Renal cortical epithelial cell (primary cell): ENCODE data around the gene MYH9. TPM values are rescaled to one million over a fixed set of nuclear protein-coding genes. Genes with fewer than 3 reads are reported as not detected.

ENCODE experiments used
- DNase-seq: peaks from one replicate; pipeline ENCODE4 v3.0.0-alpha.2; 2011; ENCODE audit warnings: low read depth
- total RNA-seq: library from RNA; depleted of rRNA; stranded (reverse); fragments of >200 nt; gene quantifications from 2 replicates; pipeline ENCODE4 v1.2.3, GENCODE V29; 2014

MYH9 gene
- total RNA-seq, 1 donor from 2014 or later = 1,268 TPM

DNA sequence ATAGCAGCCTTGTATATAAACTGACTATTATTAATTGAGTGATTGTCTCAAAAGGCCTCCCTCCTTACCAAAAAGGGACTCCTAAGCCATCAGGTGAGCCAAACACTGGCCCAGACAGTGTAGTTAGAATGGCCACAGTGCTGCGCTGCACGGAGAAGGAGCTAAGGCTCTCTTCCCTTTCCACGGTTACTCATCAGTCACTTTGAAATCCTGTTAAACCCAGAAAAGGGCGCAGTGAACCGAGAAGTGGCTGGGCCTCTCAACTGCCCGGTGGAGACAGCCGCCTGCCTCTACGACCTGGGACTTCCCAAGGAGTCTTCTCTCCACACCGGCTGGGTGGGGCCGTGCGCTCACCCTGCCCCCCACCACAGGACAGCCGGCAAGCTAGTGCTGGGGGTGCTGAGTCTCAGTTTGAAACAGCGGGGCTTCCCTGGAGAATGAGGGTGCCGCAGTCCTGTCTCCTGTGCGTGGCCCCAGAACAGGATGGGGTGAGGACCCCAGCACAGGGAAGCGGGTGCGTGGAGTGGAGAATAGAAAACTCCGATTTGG lies 1.3 kb downstream of the MYH9 start:
- no peak for DNase-seq

DNA sequence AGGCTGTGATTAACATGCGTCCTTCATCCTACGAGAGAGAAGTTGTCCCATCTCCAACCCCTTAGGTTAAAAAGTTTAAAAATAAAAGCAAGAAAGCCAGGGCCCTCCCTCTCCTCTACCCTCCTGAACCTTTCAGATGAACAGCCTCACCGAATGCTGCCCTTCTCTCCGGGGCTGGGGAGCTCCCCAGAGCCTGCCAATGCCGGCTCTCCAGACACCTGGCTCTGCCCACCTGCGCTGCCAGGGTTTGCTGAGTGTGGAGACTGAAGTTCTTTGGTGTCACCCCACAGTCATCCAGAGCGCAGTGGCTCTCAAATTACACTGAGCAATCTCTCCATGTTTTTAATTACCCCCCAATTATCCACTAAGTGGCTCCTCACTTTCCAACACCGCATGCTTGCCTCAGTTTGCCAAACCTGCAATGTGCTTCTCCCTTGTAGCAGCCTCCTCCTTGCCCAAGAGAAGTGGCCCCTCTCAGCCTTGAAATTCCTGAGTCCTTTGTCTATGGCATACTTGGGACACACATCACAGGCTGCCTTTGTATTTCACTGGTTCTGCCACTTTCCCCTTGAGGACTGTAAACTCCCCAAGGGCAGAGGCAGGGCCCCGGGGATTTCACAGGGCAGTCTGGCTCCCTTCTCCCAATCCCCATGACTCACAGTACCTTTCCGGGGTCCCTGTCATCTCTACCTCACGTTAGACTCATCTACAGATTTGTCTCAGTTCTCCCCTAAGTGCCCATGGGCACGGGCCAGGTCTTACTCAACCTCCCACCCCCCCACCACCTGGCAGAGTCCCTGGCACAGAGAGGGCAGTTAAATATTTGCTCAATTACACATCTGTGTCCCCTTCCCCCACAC lies 2.0 kb downstream of the MYH9 start:
- DNase-seq = peak; percentile 90

DNA sequence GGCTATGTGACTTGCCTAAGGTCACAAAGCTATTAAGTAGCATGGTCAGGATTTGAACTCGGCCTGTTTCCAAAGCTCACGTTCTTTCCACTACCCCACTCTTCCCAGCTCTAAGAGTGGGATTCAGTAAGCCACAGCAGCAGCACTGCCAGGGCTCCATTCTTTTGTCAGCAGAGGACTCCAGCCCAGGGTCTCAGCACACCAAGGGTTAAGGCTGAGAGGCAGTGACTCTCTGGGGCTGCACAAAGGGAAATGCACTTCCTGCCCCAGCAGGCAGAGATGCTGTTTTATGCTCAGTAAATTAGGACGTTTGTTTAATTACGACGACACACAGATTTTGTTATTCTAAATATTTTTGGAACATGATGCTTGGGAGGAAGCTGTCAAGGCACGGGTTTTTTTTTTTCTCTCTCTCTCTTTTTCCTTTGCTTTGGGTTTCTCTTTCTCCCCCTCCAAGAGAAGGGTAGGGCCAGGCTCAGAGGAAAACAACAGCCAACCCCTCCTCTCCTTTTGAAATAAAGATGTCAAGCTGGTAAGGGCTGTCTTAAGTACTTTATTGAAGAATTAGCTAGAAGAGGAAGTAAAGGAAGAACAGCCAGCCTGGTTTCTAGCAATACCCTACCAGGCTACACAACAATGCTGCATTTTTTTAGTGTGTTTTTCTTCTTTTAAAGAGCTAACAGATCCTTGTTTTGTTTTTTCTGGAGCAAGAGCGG lies 2.8 kb downstream of the MYH9 start:
- DNase-seq = no peak

DNA sequence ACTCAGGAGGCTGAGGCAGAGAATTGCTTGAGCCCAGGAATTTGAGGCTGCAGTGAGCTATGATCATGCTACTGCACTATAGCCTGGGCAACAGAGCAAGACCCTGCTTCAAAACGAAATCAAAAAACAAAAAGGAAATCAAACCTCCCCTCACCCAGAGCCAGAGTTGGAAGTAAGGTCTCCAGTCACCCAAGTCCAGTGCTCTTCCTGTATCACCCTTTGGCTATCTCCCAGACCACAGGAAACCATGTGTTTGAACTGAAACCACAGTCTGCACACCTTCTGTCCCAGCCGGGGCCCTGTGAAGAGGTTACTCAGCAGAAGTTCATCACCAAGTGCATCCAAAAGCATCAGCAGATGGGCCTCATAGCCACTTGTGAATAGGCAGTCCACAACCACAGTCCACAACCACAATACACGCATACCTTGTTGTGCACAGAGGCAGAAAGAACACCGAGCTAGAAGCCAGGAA lies 4.6 kb downstream of the MYH9 start:
- DNase-seq = peak; percentile 95

DNA sequence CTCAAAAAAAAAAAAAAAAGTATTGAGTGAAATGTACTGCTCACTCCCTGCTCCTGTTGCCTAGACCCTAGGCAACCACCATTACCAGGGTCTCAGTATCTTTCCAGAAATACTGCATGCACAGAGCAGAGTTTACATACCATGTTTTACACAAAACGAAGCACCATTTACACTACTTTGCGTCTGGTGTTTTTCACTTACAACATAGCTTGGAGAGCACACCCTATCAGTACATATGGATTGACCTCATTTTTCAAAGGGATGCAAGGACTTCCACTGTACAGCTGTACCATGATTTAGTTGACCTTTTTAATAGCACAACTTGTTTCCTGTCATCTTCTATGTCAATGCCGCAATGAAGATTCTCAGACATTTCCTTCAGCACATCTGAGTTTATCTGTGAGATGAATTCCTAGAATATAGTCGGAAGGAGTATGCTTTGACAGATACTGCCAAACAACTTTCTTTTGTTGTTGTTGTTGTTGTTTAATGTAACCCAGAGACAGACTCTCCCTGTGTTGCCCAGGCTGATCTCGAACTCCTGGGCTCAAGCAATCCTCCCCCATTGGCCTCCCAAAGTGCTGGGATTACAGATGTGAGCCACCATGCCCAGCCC lies 6.1 kb downstream of the MYH9 start:
- DNase-seq = no peak

DNA sequence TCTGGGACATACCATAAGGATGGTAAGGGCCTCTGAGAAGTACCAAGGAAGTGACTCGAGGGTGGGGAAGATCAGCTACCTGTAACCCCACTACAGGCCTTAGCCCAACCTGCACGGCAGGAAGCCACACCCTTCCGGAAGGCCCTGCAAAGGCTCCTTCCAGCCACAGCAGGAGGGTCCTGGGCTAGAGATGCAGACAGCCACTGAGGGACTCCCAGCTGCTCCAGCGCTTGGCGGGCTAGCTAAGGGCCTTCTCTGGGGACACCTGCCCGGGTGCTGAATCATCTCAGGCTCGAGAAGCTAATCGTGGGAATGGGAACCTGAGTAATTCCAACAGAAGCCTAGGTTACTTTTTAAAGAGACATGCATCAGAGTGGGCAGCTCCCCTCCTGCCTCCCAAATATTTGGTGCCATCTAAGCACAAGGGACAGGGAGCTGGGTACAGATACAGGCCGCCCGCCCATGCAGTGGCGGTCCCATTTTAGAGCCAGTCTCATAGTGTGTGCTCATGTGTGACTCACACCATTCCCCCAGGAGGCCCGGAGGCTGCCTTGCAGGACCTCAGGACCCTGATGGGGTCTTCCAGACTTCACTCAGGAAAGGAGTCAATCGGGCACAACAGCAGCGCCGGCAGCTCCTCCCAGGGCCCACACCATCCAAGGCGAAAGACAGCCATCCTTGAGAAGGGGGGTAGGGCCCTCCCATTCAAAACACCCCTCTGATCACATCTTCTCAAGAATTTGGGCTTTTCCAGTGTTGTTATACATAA lies 8.0 kb downstream of the MYH9 start:
- no peak for DNase-seq

DNA sequence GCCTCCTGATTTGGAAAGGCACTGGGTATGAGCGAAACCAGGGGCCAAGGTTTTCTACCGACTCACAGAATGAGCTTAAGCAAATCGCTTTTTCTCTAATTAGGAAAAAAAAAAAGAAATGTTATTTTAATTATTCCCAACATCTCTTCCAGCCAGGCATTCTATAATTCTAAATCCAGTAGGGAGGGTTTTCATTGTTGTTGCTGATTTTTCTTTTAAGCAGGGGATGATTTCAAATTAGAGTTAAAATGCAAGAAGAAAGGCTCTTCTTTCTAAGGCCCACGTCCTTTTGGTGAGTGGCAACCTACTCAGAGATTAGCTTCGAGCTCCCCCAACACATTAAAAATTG lies 8.9 kb downstream of the MYH9 start:
- no peak for DNase-seq

DNA sequence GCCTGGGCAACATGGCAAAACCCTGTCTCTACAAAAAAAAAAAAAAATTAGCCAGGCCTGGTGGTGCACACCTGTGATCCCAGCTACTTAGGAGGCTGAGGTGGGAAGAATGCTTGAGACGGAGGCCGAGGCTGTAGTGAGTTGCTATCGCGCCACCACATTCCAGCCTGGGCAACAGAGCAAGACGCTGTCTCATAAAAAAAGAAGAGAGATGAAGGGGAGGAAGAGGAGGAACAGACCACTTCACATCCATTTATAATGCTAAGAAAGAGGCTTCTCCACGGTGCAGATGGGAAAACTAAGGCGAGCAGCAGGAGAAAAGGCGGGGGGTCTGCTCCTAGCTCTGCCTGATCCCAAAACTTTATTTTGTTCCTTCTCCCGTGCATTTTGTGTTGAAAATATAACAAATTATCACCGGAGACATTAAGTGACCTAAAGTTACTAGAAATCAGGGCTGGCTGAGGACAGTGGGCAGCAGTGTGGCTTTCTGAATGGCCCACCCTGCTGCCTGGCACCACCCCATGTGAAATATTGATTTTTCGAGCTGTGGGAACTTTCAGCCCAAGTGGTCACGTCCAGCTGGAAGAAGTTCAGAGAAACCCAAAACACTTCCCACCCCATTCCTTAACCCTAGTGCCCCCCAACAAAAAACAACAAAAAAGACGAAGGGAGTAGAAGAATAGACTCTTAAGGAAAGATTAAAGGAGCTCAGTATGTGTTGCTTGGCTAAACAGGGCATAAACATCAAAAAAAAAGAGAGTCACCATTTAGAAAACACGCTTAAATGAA lies 9.5 kb downstream of the MYH9 start:
- no peak for DNase-seq

DNA sequence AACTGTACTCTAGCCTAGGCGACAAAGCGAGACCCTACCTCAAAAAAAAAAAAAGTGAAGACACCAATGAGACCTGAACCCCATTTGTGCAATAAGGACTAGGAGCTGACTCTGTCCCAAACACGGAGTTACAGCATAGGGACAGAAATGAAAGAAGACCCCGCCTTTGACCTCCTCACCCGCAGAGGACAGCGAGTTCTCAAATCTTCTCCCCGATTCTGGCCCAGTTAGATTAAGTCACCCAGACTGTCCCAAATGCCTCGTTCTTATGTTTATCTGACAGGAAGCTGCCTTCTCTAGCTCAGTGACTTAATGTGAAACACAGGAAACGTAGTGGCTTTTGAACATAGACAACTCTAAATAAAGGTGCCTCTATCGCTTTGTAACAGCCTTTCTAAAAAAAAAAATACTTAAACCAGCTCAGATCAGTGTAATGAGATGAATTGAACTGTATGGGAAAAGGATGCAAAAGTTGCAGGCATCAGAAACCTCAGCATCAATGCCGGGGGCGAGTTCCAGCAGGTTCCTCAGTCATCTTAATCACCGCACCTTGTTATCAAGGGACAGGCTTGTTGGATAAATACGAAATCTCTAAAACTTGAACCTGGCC lies 10.6 kb downstream of the MYH9 start:
- DNase-seq = no peak

DNA sequence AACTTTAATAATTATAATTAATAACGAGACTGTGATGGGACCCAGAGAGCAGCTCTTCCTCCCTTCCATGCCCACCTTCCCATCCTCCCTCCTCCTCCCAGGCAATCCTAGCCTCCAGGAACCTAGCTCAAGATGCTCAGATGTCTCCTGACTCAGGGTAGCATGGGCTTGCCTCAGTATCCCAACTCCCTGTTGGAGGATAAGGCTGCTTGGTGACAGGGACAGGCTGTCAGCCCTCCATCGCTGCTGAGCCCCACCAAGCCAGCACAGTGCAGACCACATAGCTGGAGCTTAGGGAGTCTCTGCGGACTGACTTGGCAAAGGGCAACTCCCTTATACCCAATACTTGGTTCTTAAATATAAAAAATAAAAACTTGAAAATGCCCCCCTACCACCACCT lies 11.5 kb downstream of the MYH9 start:
- no peak for DNase-seq

DNA sequence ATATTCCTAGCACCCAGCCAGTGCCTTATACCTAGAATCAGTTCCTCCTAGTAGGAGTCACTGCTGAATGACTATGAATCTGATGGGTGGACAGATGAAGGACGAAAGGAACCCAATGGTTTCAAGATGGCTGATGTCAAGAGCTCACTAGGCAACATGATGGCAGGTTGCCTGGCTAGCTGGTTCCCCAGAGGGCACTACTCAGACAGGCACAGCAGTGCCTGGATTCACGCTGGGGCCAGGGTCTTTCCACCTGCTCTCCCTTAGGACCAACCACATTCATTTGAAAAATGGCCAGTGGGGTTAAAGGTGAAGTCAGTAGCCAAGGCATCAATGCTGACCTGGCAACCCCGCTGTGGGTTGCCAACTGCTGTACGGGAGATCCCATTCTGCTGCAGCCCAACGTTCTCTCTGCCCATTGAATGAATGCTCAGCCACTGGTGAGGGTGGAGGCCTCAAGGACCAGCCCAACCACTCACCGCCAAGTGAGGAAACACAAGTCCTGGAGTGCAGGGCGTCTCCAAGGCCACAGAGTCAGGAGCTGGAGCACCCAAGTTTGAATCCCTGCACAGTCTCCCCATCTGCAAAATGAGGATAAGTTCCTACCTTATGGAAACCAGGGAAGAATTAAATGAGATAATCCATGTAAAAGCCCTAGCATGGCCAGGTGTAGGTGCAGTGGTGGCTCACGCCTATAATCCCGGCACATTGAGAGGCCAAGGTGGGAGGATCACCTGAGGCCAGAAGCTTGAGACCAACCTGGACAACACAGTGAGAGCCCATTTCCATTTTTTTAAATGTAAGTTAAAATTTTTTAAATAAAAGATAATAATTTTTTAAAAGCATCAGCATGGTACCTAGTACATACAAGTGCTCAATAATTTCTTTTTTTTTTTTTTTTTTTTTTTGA lies 12.4 kb downstream of the MYH9 start:
- no peak for DNase-seq

DNA sequence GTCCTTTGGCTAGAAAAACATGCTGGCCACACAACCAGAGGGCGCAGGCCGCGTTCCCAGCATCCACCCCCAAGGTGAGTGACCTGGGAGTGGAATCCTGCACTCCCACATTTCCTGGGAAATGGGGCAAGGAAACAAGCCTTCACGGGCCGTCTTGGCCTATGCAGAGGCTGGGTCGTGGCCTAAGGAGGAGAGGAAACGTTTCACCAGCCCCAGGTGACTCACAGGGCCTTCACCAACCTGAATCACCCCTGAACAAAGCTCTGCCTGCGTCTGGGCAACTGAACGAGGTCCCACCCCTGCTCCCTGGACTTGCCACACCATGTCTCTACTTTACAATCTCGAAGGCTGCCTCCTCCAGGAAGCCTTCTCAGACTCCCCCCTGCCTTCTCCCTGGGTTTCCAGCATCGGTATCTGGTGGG lies 13.2 kb downstream of the MYH9 start:
- peak; percentile 95 for DNase-seq

DNA sequence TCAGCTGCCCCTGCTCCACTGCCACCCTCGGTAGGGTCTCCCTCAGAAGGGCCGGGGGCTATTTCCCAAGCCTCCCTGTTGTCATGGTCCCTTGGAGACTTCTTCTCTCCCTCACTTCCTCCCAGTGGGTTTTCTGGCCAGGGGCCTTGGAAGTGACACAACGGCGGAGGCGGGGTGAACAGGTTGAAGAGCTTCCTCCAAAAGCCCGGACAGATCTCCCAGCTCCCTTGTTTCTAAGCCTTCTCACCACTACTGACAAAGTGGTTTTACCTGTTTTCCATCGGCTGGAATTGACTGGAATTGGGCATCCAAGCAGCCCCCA lies 14.5 kb downstream of the MYH9 start:
- no peak for DNase-seq

DNA sequence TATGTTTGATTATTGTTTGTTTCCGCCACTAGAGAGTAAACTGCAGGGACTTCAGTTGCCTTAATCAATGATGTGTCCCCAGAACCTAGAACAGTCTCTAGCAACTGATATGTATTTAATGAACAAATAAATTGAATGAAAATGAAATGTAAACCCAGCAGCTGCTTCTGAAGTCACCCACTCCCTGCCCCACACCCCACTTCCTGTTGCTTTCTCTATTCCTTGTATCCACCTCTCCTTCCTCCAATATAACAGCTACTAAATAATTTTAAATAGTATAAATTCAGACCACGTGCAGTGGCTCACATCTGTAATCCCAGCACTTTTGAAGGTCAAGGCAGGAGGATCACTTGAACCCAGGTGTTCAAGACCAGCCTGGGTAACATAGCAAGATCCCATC lies 15.8 kb downstream of the MYH9 start:
- DNase-seq = no peak

DNA sequence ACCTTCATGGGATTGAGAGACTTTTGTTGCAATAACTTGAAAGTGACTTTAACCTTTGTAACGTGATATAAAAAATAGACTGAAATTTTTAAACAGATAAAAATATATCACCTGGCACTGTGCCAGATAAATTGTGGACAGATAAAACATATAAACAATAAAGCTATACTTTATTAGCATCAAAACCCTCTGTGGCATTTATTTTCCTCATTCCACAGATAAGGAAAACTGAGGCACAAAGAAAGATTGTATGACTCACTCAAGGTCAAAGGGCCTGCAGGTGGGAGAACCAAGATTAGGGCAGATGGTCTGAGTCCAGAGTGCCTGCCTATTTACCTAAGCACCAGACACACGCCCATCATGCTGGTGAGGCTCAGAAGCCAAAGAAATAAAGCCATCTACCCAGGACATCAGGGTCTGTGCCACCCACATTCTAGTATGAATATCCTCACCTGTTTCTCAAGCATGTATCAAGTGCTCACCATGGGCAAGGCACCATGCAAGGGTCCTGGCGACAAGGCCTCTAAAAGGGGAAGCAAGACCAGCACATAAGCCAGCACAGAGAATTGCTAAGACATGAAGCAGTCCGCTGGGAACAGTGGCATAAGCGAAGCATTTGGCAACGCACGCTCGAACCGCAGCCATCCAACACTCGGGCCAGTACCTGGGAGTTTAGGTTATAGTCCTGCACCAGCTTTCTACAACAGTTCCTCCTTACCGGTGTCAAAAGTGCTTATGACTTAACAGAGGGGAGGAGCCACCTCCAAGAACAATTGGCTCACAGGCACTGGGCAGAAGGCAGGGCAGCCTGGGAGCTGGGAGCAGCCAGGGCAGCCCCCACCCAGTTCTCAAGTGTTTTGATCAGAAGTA lies 17.6 kb downstream of the MYH9 start:
- DNase-seq = peak; percentile 81

DNA sequence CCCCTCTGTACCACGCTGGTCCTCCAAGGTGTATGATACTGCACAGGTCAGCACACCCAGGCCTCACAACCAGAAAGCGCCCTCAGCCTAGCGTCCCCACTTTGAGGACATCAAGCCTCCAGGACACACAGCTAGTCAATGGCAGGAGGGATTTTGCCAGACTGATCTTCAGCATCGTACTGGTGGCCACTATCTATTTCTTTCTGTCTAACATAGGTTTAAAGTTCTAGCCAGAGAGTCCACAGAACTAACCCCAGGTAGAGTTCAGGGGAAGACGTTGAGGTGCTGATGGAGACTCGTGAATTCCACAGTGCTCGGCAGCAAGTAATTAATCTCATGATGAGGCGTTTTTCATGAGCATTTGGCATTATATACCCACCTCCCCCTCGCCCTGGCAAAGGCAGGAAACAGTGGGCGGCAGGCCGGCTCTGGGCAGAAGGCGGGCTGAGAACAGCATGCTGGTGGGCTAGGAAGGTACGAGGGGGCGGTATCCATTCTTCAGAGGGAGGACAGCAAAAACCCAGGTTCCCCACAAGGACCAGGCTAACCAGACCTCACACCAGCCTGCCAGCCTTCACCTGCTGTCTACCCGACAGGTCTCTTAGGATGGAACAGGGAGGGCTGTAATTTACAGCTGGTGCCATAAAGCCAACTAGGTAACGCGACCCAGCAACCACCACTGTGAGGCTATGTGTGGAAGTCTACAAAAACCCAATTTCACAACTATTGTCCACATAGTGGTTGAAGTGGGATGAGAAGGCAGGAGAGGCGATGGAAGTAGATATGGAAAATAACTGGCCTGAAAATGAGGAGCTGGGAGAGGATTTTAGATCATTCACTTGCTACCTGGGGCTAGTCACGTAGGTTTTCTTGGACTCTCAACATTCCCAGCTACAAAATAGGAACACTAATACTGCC lies 18.5 kb downstream of the MYH9 start:
- no peak for DNase-seq

DNA sequence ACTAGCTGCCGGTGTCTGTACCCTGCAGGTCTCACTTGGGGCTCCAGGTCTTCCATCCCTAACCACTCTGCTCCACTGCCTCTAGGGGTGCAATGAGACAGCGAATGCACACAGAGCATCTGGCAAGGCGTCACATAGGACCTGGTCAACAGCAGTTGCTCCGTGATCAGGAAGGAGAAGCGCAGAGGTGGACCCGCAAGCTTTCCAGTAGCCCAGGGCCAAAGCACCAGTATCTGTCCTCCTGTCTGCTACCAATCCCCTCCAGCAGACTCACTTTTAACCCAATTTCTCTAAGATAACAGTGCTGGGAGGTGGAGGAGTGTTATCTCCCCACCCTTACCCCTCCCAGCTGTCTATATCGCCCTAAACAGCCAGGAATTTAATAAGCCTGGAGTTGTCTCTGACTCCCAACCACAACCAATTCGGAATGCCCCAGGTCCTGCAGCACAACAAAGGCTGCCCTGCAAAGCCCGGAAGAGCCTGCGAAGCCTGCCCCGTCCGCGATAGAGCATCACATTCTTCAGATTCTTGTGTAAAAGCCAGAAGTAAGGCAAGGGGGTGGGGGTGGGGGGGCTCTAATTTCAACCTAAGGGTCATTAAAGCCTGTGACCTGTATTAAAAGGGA lies 19.3 kb downstream of the MYH9 start:
- DNase-seq = peak; percentile 90
